ENCODE data around the gene KRTAP2-1. TPM values are rescaled to one million over a fixed set of nuclear protein-coding genes. Genes with fewer than 3 reads are reported as not detected.
"Not testable (repeated sequence)": the region's sequence is repeated elsewhere in the genome, so short reads cannot be mapped to it uniquely, and the experiment has no call there.

Gene KRTAP2-1
- total RNA-seq, 1 donor from 2014 or later = not detected

DNA sequence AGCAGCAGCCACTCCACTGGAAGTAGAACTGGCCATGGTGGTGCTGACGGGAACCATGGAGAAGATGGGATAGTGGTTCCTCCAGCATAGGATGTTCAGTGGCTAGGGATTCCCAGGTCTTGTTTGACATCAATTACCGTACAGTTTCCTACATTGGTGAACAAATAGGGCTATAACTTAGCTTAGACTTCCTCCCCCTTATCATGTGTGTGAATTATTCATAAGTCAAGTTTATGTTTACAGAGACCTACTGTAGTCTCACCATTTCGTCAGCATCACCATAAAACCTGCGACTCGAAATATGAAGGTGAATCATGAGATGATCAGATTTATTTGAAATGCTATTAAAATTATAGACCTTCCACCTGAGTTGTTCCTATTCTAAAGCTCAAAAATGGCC lies 11.6 kb upstream of the KRTAP2-1 start:
- intact Hi-C loops (cut with micrococcal nuclease) = no loop called here

DNA sequence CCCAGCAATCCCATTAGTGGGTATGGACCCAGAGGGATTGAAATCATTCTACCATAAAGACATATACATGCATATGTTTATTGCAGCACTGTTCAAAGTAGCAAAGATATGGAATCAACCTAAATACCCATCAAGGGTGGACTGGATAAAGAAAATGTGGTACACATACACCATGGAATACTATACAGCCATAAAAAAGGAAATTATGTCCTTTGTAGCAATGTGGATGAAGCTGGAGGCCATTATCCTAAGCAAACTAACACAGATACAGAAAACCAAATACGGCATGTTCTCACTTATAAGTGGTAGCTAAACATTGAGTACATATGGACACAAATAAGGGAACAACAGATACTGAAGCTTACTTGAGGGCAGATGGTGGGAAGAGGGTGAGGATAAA lies 10.4 kb upstream of the KRTAP2-1 start:
- intact Hi-C loops (cut with micrococcal nuclease) = no loop called here

DNA sequence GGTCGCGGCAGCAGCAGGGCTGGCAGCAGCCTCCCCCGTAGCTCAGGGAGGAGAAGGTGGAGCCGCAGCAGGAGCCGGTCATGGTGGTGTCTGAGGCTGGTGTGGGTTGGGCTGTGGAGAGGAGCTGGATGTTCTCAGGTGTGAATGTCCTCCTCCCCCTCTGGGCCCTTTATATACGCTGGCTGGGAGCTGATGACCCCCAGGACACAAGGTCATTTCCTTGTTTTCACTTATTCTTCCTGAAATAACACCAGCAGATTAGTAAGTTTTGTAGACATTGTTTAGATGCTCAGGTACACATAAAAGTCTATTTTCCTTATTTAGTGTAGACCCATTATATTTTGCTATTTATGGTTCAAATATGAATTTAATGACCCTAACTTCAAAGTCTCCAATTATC lies 8.0 kb upstream of the KRTAP2-1 start, which contains the start of gene KRTAP2-2:
KRTAP2-2 (minus strand) TSS at position 101 of the 400 bp plus-strand sequence; CDS start at position 82, 19 bp downstream.
- intact Hi-C loops (cut with micrococcal nuclease) = not testable (repeated sequence)

DNA sequence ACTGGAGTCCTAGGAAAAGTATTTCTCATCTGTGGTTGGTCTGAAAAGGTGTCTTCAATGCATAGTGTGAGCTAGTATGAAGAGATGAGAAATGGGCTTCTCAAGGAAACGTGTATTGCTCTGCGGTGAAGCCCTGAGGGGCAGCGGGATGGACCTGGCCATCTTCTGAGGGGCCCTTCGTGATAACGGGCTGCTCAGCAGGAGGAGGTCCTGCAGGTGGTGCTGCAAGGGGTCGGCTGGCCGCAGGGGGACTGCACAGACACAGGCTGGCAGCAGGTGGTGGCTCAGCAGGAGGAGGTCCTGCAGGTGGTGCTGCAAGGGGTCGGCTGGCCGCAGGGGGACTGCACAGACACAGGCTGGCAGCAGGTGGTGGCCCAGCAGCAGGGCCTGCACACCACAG lies 7.4 kb upstream of the KRTAP2-1 start:
- intact Hi-C loops (cut with micrococcal nuclease) = not testable (repeated sequence)

DNA sequence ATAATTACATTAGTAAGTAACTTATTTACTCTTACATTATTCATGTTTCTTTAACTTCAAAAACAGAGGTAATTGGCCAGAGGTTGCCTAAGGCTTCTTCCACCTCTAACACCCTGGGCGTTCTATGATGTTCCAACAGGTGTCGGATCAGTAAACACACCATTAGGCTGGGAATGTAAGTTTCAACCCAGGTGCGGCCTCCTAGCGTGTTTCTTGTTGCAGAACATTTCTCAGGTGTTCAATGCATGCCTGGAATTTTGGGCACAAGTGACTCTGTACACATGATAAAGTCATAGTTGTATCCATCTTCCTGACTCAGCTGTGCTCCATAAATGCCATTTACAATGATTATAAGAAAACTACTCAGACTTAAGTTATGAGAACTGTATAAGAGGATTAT lies 6.9 kb upstream of the KRTAP2-1 start:
- intact Hi-C loops (cut with micrococcal nuclease) = no loop called here

GRCh38 chr17:41052566-41052965 lies 5.5 kb upstream of the KRTAP2-1 start:
- intact Hi-C loops (cut with micrococcal nuclease) = no loop called here

DNA sequence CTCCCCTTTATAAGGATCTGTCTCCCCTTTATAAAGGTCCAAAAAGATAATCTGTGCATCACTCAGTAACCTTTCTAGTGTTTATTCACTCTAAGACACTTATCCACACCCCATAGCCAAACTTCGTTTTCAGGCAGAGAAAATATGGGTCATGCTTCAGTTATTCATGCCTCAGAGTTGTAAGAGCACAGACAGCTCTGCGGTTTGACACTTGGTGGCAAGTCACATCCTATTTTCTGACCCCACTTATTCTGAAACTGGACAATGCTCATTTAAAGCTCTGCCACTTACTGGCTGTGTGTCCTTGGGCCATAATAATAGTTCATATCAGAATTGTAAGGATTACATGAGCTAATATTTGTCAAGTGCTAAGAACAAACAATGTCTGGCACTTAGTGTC lies 2.0 kb upstream of the KRTAP2-1 start:
- intact Hi-C loops (cut with micrococcal nuclease) = no loop called here

- intact Hi-C loops (cut with micrococcal nuclease) = no loop called here
These were observed 1.3 kb upstream of the KRTAP2-1 start for GRCh38 chr17:41048441-41048840.

DNA sequence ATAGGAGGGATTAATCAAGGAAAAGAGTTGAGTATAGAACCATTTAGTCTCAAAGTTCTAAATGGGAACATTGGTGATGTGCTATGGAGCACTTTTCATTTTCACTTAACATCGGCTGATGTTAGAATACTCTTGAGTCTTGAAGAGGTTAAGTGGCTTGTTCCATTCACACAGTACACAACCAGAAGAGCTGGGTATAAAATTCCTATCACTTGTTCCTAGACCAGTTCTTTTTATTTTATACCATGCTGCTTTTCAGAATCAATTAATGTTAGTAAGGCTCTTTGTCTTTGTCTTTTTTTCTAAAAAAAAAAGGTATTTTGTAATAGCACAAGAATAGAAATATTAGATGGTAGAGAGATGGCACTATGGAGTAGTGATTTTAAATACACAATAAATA lies 4.2 kb downstream of the KRTAP2-1 start:
- intact Hi-C loops (cut with micrococcal nuclease) = no loop called here

DNA sequence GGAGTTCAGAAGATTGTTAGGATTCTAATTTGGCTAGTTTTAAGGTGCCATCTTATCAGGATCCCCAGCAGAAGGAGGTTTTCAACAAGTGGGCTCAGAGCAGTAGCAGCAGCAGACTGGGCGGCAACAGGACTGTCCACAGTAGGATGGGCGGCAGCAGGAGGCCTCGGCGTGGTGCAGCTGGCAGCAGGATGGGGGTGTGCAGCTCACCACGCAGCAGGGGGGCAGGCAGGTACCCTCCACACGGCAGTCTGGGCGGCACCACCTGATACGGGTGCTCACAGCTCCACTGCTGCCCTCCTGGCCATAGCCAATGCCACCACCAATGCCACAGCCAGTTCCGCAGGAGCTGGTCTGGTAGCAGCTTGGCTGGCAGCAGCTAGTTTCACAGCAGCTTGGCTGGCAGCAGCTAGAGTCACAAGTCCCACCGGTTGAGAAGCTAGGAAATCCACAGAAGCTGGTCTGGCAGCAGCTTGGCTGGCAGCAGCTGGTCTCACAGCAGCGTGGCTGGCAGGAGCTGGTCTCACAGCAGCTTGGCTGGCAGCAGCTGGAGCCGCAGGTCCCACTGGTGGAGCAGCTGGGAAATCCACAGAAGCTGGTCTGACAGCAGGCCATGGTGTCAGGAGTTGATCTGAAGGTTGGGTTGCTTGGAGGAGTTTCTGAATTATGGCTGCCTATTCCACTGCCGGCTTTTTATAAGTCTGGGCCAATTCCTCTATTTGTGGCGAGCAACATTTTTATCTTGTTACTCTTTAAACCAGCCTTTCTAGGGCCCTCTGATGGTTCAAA lies 6.1 kb downstream of the KRTAP2-1 start, which contains the start of gene KRTAP1-1:
KRTAP1-1 (minus strand) TSS at position 668 of the 789 bp plus-strand sequence; CDS start at position 615, 53 bp downstream.
- intact Hi-C loops (cut with micrococcal nuclease) = not testable (repeated sequence)

GRCh38 chr17:41037853-41038350 lies 9.2 kb downstream of the KRTAP2-1 start:
- intact Hi-C loops (cut with micrococcal nuclease) = no loop called here

DNA sequence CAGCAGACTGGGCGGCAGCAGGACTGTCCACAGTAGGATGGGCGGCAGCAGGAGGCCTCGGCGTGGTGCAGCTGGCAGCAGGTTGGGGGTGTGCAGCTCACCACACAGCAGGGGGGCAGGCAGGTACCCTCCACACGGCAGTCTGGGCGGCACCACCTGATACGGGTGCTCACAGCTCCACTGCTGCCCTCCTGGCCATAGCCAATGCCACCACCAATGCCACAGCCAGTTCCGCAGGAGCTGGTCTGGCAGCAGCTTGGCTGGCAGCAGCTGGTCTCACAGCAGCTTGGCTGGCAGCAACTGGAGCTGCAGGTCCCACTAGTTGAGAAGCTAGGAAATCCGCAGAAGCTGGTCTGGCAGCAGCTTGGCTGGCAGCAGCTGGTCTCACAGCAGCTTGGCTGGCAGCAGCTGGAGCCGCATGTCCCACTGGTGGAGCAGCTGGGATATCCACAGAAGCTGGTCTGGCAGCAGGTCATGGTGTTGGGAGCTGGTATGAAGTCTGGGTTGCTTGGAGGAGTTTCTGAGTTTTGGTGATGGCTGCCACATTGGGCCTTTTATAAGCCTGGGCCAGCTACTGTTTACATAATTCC lies 12.7 kb downstream of the KRTAP2-1 start, which contains the start of gene KRTAP1-3:
KRTAP1-3 (minus strand) TSS at position 529 of the 590 bp plus-strand sequence; CDS start at position 476, 53 bp downstream.
- intact Hi-C loops (cut with micrococcal nuclease) = not testable (repeated sequence)

DNA sequence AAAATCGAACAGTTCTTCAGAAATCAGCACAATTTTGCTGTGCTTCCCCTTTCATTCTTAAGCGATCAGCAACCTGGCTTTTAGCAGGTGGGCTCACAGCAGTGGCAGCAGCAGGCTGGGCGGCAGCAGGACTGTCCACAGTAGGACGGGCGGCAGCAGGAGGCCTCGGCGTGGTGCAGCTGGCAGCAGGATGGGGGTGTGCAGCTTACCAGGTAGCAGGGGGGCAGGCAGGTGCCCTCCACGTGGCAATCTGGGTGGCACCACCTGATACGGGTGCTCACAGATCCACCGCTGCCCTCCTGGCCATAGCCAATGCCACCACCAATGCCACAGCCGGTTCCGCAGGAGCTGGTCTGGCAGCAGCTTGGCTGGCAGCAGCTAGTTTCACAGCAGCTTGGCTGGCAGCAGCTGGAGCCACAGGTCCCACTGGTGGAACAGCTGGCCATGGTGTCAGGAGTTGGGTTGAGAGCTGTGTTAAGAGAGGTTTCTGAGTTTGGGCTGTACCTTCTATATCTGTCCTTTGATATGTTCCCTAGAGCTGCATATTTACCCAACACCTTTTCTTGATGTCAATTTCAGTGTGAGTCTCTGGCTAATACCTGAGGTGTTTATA lies 17.4 kb downstream of the KRTAP2-1 start, which contains the start of gene KRTAP1-4:
KRTAP1-4 (minus strand) TSS at position 563 of the 613 bp plus-strand sequence; CDS start at position 446, 117 bp downstream.
- intact Hi-C loops (cut with micrococcal nuclease) = no loop called here

DNA sequence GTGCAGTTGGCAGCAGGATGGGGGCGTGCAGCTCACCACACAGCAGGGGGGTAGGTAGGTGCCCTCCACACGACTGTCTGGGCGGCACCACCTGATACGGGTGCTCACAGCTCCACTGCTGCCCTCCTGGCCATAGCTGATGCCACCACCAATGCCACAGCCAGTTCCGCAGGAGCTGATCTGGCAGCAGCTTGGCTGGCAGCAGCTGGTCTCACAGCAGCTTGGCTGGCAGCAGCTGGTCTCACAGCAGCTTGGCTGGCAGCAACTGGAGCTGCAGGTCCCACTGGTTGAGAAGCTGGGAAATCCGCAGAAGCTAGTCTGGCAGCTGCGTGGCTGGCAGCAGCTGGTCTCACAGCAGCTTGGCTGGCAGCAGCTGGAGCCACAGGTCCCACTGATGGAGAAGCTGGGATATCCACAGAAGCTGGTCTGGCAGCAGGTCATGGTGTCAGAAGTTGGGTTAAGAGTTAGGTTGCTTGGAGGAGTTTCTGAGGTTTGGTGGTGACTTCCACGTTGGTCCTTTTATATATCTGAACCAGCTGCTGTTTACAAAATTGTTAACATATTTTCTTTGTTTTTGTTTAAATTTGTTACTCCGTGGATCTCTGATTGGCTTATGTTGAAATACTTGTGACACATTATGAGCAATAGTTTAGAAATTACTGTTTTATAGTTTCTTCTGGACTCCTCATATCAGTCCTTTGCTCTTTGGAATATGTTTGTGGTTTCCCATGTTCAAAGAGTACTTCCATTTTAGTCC lies 20.2 kb downstream of the KRTAP2-1 start, which contains the start of gene KRTAP1-5:
KRTAP1-5 (minus strand) TSS at position 494 of the 757 bp plus-strand sequence; CDS start at position 441, 53 bp downstream.
- intact Hi-C loops (cut with micrococcal nuclease) = no loop called here

DNA sequence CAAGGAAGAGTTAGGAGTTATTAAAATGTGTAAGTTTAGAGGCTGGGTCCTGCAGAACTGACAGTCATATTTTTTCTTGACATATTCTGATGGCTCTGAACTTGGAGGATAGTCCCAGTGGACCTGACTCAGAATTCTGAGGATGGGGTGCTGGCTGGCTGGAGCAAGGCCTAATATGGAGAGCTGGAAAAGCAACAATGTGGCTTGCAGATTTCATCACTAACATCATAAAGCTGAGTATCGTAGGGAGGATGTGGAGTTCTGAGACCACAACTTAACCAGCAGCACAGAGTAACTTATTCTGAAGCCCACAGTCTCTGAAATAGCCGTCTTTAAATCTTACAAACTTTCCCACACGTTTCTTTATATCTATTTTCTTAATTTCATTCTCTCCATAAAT lies 22.4 kb downstream of the KRTAP2-1 start:
- intact Hi-C loops (cut with micrococcal nuclease) = no loop called here

DNA sequence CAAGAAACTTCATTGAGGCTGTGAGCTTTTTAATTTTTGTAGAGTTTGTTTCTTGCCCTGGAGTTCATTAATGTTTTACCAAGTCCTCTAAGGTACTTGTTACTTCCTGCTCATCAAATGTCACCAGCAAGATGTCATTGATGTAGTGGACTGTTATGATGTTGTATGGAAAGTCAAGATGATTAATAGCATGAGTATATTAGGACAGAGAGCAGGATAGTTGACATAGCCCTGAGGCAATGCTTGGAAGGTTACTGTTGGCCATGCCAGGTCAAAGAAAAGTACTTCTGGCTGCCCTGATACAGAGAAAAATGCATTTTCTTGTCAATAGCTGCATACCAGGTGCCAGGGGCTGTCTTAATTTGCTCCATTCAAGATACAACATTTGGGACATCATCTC lies 26.8 kb downstream of the KRTAP2-1 start:
- intact Hi-C loops (cut with micrococcal nuclease) = no loop called here

- intact Hi-C loops (cut with micrococcal nuclease) = no loop called here
These were observed 27.7 kb downstream of the KRTAP2-1 start for GRCh38 chr17:41019415-41019814.

GRCh38 chr17:41018541-41018940 lies 28.6 kb downstream of the KRTAP2-1 start:
- intact Hi-C loops (cut with micrococcal nuclease) = no loop called here

- intact Hi-C loops (cut with micrococcal nuclease) = no loop called here
These were observed 30.4 kb downstream of the KRTAP2-1 start for GRCh38 chr17:41016578-41017215.

DNA sequence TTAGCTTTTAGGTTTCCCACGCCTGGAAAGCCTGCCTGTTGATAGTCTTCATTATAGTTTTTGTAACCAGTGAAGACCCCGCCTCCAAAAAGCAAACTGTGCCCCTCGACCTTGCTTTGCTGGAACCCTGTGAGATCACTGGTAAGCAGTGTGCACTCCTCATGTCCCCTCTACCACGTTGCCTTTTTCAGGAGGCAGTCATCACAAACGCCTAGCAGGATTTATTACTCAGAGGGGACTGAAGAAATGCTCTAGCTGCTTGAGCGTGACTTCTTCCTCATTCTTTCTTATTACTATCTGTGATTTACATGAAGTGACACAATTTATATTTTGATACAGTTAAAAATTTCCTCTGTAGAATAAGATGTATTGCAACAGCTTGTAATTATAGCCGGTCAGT lies 31.7 kb downstream of the KRTAP2-1 start:
- intact Hi-C loops (cut with micrococcal nuclease) = no loop called here

Data from T-helper 1 cell treated with Interleukin-12 subunit alpha and Interleukin-12 subunit beta and Interleukin-4 antibody, amounts not matched to agents 30 ng/mL and 1 ng/mL, for 36 hours (primary cell).